Skeletal muscle satellite cell (primary cell): ENCODE results near the gene GAA.

Experiments used
- H3K27me3 ChIP-seq: 2 replicates; pipeline ENCODE4 v1.7.0; 2013; ENCODE audit warnings: low read length; ENCODE audit not compliant: control insufficient read depth, insufficient read depth
- H3K36me3 ChIP-seq: 2 replicates; pipeline ENCODE4 v1.7.0; 2013; ENCODE audit warnings: mild to moderate bottlenecking, control low read depth, low read length; ENCODE audit not compliant: insufficient read depth
- H3K4me1 ChIP-seq: 2 replicates; pipeline ENCODE4 v1.7.0; 2013; ENCODE audit warnings: low read length; ENCODE audit not compliant: control insufficient read depth, insufficient read depth
- H3K4me2 ChIP-seq: 2 replicates; pipeline ENCODE4 v1.7.0; 2013; ENCODE audit warnings: mild to moderate bottlenecking, low read length
- H3K4me3 ChIP-seq: 2 replicates; pipeline ENCODE4 v1.7.0; 2013; ENCODE audit warnings: low read length
- H3K9ac ChIP-seq: 2 replicates; pipeline ENCODE4 v1.7.0; 2013; ENCODE audit warnings: mild to moderate bottlenecking, low read depth, low read length, moderate library complexity
- H3K9me3 ChIP-seq: replicated peaks from 2 replicates; pipeline ENCODE4 v1.7.0; 2013; ENCODE audit warnings: mild to moderate bottlenecking, control low read depth, low read length

Gene GAA

GRCh38 chr17:80106751-80107150 is 5.4 kb downstream of the GAA start:
- Histone ChIP-seq H3K36me3 (no peaks in the 10 kb centered on the region), H3K4me3 (no peak overlapping the region), H3K9ac (no peak overlapping the region), H3K27me3 (peaks cover 10% of the 10 kb centered on the region), H3K9me3 (no peaks in the 10 kb centered on the region), H3K4me1 (peaks cover 6% of the 10 kb centered on the region), H3K4me2 (no peak overlapping the region)

DNA sequence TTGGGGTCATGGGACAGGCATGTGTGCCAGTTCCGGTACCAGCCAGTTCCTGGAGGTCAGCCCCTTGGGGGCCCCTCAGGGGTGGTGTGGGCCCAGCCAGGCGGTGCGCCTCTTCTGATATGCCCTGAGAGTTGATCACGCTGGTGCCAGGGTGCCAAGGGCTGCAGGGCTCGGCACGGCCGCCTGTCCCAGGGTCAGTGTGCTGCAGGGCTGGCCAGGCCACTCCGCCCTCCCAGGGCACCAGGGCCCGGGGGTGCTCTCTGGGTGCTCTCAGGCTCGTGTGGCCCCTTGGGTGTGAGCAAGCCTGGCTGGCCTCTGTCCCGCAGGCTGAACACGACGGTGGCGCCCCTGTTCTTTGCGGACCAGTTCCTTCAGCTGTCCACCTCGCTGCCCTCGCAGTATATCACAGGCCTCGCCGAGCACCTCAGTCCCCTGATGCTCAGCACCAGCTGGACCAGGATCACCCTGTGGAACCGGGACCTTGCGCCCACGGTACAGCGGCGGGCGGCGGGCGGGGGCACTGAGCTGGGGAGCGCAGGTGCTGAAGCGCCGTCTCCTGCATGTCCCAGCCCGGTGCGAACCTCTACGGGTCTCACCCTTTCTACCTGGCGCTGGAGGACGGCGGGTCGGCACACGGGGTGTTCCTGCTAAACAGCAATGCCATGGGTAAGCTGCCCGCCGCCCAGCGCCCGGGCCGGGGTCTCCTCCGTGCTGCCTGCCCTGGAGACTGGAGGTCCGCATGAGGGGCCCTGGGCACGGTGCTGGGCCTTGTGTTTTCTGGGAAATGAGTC is 6.0 kb downstream of the GAA start:
- H3K4me2 ChIP-seq: no peak overlapping the region
- H3K4me1 ChIP-seq: peaks cover under 1% of the 10 kb centered on the region
- H3K27me3 ChIP-seq: peaks cover 10% of the 10 kb centered on the region
- H3K9ac ChIP-seq: no peak overlapping the region
- H3K4me3 ChIP-seq: no peak overlapping the region
- H3K36me3 ChIP-seq: no peaks in the 10 kb centered on the region
- H3K9me3 ChIP-seq: no peaks in the 10 kb centered on the region

- no peak overlapping the region for H3K4me2 ChIP-seq
- no peak overlapping the region for H3K4me3 ChIP-seq
- H3K27me3 ChIP-seq: peaks cover 10% of the 10 kb centered on the region
- H3K9me3 ChIP-seq: no peaks in the 10 kb centered on the region
- no peaks in the 10 kb centered on the region for H3K4me1 ChIP-seq
- H3K9ac ChIP-seq: no peak overlapping the region
- H3K36me3 ChIP-seq: no peaks in the 10 kb centered on the region
Observed at GRCh38 chr17:80108036-80108971, 6.9 kb downstream of the GAA start.

- Histone ChIP-seq H3K27me3 (peaks cover 10% of the 10 kb centered on the region), H3K9me3 (no peaks in the 10 kb centered on the region), H3K4me3 (no peak overlapping the region), H3K4me1 (no peaks in the 10 kb centered on the region), H3K4me2 (no peak overlapping the region), H3K36me3 (no peaks in the 10 kb centered on the region), H3K9ac (no peak overlapping the region)
Observed at GRCh38 chr17:80109066-80109660, 7.8 kb downstream of the GAA start.

DNA sequence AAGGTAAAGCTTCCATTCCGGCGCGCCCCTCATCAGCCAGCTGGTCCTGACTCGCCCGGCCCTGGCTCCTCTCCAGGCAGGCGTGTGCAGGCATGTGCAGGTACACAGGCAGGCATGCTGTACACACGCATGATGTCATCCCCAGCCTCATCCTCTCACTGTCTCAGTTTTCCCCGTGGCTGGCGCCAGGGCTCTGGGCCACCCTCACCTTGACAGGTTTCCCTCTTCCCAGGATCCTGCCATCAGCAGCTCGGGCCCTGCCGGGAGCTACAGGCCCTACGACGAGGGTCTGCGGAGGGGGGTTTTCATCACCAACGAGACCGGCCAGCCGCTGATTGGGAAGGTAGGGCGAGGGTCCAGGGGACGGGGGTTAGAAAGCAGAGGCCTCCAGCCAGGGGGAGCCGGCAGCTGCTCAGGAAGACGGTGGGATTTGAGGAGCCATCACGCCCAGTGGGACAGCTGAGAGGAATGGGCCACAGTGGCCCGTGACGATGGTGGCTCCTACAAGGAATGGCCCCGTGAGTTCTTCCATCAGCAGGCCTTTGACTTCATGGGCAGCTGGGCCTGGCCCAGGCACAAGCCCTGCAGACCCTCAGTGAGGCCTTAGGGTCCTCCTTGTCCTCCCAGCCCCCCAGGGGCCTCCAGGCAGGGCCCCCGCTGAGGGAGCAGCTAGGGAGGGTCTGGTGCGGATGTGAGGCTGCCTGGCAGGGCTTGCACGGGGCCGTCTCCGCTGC is 8.5 kb downstream of the GAA start:
- H3K9ac ChIP-seq: no peak overlapping the region
- no peak overlapping the region for H3K4me2 ChIP-seq
- H3K4me3 ChIP-seq: no peak overlapping the region
- H3K9me3 ChIP-seq: no peaks in the 10 kb centered on the region
- no peaks in the 10 kb centered on the region for H3K4me1 ChIP-seq
- H3K27me3 ChIP-seq: peaks cover 10% of the 10 kb centered on the region
- H3K36me3 ChIP-seq: no peaks in the 10 kb centered on the region

DNA sequence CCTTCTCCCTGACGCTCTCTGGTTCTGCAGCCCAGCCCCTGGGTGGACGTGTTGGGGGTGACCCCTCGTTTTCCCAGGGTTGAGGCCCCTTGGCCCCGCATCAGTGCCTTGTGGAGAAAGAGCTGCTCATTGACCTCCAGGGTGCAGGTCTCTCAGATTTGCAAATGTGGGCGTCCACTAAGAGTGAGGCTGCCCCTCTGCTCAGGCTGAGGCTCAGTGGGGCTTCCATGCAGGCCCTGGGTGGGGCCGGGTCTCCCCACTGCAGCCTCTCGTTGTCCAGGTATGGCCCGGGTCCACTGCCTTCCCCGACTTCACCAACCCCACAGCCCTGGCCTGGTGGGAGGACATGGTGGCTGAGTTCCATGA is 9.0 kb downstream of the GAA start:
- Histone ChIP-seq H3K9me3 (no peaks in the 10 kb centered on the region), H3K4me3 (no peak overlapping the region), H3K9ac (no peak overlapping the region), H3K27me3 (peaks cover 8% of the 10 kb centered on the region), H3K4me2 (no peak overlapping the region), H3K4me1 (no peaks in the 10 kb centered on the region), H3K36me3 (no peaks in the 10 kb centered on the region)

DNA sequence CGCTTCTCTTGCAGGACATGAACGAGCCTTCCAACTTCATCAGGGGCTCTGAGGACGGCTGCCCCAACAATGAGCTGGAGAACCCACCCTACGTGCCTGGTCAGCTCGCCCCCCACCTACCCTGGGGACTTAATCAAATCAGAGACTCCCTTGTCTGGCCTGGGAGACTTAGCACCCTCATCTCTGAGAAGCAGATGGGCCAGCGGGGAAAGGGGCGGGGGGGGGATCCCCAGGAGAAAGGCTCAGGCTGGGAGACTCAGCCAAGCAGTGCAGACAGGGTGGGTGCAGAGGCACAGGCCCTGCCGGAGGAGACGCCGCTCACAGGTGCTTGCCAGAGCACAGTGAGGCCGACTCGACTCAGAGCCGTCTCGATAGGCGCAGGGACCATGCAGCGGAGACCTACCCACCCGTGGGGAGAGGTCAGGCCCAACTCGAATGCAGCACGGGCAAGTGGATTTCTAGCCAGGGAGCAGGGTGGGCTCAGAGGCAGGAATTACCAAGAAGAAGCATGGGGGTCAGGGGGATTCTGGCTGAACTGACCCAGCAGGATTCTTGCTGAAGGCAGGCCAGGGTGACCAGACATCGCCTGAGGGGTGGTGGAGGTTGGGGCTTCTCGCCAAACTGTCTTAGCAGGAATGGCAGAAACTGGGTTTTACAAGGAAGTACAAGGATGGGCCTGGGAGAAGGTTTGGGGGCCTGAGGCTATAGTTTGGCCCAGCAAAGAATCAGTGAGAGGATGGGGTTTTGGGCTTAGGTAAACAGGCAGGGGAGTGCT is 9.7 kb downstream of the GAA start:
- no peak overlapping the region for H3K4me2 ChIP-seq
- H3K4me3 ChIP-seq: no peak overlapping the region
- peaks cover 1% of the 10 kb centered on the region for H3K27me3 ChIP-seq
- no peak overlapping the region for H3K9ac ChIP-seq
- no peaks in the 10 kb centered on the region for H3K9me3 ChIP-seq
- H3K4me1 ChIP-seq: no peaks in the 10 kb centered on the region
- no peaks in the 10 kb centered on the region for H3K36me3 ChIP-seq

GRCh38 chr17:80111702-80112470 is 10.5 kb downstream of the GAA start:
- H3K27me3 ChIP-seq: no peaks in the 10 kb centered on the region
- H3K36me3 ChIP-seq: no peaks in the 10 kb centered on the region
- no peaks in the 10 kb centered on the region for H3K9me3 ChIP-seq
- no peak overlapping the region for H3K9ac ChIP-seq
- no peak overlapping the region for H3K4me3 ChIP-seq
- no peak overlapping the region for H3K4me2 ChIP-seq
- no peaks in the 10 kb centered on the region for H3K4me1 ChIP-seq

DNA sequence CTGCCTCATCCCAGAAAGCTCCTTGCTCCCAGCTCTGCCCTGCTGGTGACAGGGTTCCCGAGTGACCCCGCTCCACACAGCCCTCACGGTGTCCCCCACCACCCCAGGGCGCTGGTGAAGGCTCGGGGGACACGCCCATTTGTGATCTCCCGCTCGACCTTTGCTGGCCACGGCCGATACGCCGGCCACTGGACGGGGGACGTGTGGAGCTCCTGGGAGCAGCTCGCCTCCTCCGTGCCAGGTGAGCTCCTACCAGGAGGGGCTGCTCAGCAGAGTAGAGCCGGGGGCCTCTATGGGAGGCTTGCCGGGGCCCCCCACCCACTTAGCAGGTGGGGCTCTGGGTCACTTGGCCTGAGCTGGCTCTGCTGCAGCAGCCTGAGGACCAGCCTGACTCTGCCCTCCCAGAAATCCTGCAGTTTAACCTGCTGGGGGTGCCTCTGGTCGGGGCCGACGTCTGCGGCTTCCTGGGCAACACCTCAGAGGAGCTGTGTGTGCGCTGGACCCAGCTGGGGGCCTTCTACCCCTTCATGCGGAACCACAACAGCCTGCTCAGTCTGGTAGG is 11.2 kb downstream of the GAA start:
- H3K4me1 ChIP-seq: no peaks in the 10 kb centered on the region
- no peaks in the 10 kb centered on the region for H3K9me3 ChIP-seq
- no peak overlapping the region for H3K9ac ChIP-seq
- no peak overlapping the region for H3K4me2 ChIP-seq
- H3K27me3 ChIP-seq: no peaks in the 10 kb centered on the region
- no peaks in the 10 kb centered on the region for H3K36me3 ChIP-seq
- H3K4me3 ChIP-seq: no peak overlapping the region

GRCh38 chr17:80113033-80113484 is 11.7 kb downstream of the GAA start:
- no peak overlapping the region for H3K9ac ChIP-seq
- no peaks in the 10 kb centered on the region for H3K27me3 ChIP-seq
- H3K9me3 ChIP-seq: no peaks in the 10 kb centered on the region
- H3K4me3 ChIP-seq: no peak overlapping the region
- H3K4me2 ChIP-seq: no peak overlapping the region
- no peaks in the 10 kb centered on the region for H3K36me3 ChIP-seq
- H3K4me1 ChIP-seq: no peaks in the 10 kb centered on the region
